ENCODE measurements around the gene LCE3A.
"Not testable (repeated sequence)": the region's sequence is repeated elsewhere in the genome, so short reads cannot be mapped to it uniquely, and the experiment has no call there.

The LCE3A gene

GRCh38 chr1:152622803-152623202, at the start of gene LCE3A:
LCE3A (minus strand) TSS chr1:152623103; CDS start chr1:152623103, 0 bp downstream.
- DNase-seq (ENCODE audit: low spot score), result no peak
- no peak for TF ChIP-seq CTCF (IDR thresholded peaks at IDR 0.05; ENCODE audit: extremely low read depth, missing control alignments)

GRCh38 chr1:152667648-152668047, 44.7 kb upstream of the LCE3A start:
- no peak for DNase-seq (ENCODE audit: low spot score)
- TF ChIP-seq CTCF (IDR thresholded peaks at IDR 0.05; ENCODE audit: extremely low read depth, missing control alignments), result no peak

DNA sequence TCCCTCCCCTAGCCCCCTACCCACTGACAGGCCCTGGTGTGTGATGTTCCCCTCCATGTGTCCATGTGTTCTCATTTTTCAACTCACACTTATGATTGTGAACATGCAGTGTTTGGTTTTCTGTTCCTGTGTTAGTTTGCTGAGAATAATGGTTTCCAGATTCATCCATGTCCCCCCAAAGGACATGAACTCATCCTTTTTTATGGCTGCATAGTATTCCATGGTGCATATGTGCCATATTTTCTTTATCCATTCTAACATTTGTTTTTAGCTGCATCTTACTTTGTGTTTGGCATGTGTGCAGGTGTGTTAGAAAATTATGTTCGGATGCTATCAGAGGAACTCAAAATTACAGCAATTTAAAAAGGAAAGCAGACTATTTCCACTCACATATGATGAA, 43.3 kb upstream of the LCE3A start:
- DNase-seq (ENCODE audit: low spot score), result not testable (repeated sequence)

DNA sequence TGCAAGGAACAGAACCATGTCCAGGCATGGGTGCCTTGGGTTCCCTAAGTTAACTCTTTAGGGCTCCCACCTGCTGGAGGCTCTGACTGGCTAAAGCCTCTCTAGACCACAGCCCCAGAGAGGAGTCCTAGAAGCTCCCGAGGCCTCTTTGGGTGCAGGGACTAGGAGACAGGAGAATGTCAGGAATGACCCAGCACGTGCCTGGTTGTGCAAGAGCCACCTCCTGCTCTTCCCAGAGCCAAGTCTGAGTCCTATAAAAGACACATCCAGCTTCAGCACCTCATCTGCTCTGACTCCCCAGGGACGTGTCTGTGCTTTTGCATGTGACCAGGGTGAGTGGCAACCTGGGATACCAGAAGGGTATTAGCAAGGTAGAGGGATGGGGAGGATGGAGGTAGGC, 40.2 kb upstream of the LCE3A start, which contains the start of gene LCE2D:
LCE2D (plus strand) TSS at position 283 of the 400 bp plus-strand sequence. CDS start 726 bp downstream, outside the sequence.
- no peak for DNase-seq (ENCODE audit: low spot score)
- TF ChIP-seq CTCF (IDR thresholded peaks at IDR 0.05; ENCODE audit: extremely low read depth, missing control alignments), result no peak

GRCh38 chr1:152658649-152659048, 35.7 kb upstream of the LCE3A start:
- TF ChIP-seq CTCF (IDR thresholded peaks at IDR 0.05; ENCODE audit: extremely low read depth, missing control alignments), result no peak
- no peak for DNase-seq (ENCODE audit: low spot score)

DNA sequence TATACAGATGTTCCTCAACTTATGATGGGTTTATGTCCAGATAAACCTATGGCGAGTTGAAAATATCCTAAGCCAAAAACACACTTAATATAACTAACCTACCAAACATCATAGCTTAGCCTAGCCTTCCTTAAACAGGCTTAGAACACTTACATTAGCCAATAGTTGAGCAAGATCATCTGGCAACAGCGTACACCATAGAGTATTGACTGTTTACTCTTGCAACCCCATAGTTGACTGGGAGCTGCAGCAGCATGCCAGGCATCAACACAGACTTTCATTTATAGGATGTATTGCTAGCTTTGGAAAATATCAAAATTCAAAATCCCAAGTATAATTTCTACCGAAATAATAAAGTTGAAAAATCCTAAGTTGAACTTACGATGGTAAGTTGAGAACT, 34.8 kb upstream of the LCE3A start:
- DNase-seq (ENCODE audit: low spot score), result no peak
- TF ChIP-seq CTCF (IDR thresholded peaks at IDR 0.05; ENCODE audit: extremely low read depth, missing control alignments), result no peak

GRCh38 chr1:152656459-152656858, 33.6 kb upstream of the LCE3A start:
- TF ChIP-seq CTCF (IDR thresholded peaks at IDR 0.05; ENCODE audit: extremely low read depth, missing control alignments), result no peak
- no peak for DNase-seq (ENCODE audit: low spot score)

GRCh38 chr1:152654110-152654509, 31.2 kb upstream of the LCE3A start:
- DNase-seq (ENCODE audit: low spot score), result peak; percentile 71
- TF ChIP-seq CTCF (IDR thresholded peaks at IDR 0.05; ENCODE audit: extremely low read depth, missing control alignments), result peak; percentile 70
